ENCODE measurements around the gene EMC8.

The EMC8 gene

DNA sequence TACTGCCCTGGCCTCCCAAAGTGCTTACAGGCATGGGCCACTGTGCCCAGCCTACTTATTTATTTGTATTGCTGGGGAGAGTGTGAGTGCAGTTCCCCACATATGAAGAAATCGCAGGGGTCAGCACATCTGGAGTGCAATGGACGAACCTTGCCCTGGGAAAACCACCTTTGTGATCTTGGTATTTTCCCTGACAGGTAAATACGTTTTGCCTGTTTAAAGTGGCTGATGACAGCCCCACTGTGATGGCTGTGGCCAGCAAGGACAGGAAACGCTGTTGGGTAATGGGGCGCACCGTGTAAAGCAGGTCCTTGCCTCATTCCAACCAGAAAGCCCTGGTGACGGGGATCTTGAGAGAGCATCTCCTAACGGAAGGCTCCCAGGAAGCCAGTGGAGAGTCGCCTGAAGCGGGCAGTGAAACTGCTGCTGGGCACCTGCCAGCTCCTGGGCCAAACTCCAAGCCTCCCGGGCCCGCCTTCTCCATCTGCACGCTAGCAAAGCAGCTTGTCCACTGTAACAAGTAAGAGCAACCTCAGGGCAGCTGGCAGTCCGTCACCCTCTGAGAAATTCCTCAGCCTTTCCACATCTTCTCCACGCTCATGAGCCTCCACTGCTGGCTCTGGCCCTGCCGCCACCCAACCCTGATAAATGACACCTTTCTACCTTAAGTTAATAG is 17.5 kb downstream of the EMC8 start:
- no peak for DNase-seq

DNA sequence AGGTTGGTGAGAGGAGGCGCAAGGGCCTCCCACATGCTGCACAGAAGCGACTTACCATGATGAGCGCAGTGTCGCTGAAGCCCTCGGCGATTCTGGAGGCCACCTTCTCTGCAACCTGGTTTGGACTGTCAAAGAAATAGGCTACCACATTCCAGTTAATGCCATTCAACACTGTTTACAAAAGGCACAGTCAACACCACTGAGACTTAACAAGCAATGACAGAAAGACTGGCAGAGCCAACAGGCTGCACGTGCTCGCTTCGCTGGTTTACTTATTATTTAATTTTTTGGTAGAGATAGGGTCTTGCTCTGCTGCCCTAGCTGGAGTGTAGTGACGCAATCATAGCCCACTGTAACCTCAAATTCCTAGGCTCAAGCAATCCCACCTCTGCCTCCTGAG is 18.2 kb downstream of the EMC8 start:
- DNase-seq, result no peak

DNA sequence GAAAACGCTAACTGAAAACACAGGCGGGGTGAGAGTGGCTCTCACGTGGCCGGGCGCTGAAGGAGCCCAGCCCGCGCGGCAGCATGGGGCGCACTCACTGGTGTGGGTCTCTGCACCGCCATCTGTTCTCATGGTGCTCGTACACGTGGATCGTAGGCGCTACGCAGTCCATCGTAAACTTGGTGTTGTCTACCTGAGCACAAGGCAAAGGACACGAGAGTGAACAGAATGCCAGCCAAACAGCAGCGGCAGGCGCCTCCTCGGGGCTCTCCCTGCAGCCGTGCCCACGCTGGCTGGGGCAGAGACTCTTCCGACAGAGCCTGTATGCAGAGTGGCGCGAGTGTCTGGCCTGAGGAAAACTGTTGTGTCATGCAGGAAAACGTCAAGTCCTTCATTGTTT is 19.1 kb downstream of the EMC8 start:
- no peak for DNase-seq

DNA sequence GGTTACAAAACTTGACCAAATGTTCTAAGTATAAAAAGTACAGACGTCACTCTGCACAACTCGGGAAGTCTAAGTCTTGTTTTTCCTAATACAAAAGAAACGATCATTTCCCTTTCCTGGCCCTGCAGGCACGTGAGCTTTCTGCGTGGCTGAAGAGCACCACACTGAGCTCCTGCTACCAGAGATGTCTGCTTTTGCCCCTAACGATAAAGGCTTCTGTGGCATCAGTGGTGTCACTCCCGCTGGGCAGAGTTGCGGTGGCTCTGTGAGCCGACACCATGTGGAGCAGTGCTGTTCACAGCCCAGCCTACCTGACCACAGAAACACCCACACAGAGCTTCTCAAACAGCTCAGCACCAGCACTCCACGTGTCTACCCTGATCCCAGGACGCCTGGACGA is 20.5 kb downstream of the EMC8 start:
- DNase-seq, result peak; percentile 27

DNA sequence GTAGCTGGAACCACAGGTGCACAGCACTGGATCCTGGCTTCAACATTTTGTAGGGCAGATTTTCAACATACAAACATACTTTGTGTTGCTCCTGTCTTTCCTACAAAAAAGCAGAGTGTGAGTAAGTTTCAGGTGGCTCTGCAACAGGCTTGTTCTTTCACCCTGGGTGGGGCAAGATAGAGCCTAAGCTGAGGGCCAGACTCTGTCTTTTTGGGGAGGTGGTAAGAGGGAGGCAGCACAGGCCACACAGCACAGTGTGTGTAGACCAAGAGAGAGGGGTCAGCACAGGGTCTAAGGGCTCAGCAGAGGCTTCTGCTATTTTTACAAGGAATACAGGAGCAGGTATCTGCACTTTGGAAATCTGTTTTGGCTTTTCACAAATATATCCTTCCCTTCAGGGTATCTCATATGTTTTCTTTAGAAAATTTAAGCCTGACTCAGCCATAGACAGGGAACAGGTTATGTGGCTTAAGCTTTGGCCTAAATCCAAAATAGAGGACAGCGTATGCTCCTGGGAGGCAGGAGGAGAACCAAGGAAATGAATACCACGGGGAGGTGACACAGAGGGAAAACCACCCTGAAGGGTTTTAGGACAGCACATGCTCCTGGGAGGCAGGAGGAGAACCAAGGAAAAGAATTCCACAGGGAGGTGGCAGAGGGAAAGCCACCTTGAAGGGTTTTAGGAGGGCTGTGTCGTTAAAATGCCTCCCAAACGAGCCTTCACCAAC is 21.6 kb downstream of the EMC8 start:
- no peak for DNase-seq

DNA sequence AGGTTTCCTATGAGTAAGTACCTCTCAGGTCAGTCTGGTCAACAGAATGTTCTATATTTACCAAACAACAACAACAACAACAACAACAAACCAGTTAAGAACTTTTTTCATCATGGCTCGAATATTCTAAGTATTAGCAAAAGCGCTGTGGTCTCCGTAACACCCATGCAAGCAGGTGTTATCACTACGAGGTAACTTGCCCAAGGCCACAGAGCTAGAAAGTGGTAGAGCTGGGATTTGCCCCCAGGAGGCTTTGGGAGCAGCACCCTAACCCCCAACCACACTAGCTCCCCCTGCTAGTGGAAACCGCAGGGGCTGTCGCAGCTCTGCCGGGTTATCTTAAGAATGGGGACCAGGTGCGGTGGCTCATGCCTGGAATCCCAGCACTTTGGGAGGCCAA is 24.5 kb downstream of the EMC8 start:
- no peak for DNase-seq

DNA sequence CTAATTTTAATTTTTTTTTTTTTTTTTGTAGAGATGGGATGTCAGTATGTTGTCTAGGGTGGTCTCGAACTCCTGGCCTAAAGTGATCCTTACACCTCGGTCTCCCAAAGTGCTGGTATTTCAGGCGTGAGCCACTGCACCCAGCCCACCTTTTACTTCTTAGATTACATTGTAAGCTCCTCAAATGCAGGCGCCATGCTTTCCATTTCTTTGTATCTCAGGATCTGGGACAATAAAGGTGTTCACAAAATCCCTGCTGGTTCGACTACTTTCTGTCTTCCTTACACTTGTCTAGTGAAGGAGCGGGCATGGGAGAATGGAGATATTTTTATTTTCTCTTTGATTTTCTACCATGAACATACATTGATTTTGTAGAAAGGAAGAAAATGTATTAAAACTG is 25.2 kb downstream of the EMC8 start:
- no peak for DNase-seq

DNA sequence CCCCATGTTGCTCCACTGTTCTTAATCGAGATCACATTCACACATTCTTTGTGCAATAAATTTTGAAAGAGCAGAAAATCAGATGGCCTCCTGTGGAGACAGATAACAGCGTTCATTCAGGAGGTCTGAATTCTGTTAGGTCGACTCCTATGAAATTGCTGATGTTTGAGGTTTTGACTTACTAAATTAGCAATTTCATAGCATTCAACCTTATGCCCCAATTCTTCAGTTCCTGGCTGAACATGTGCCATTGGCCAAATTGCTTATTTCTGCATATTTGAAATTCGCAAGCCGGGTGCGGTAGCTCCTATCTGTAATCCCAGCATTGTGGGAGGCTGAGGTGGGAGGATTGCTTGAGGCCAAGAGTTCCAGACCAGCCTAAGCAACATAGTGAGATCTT is 26.3 kb downstream of the EMC8 start:
- no peak for DNase-seq

DNA sequence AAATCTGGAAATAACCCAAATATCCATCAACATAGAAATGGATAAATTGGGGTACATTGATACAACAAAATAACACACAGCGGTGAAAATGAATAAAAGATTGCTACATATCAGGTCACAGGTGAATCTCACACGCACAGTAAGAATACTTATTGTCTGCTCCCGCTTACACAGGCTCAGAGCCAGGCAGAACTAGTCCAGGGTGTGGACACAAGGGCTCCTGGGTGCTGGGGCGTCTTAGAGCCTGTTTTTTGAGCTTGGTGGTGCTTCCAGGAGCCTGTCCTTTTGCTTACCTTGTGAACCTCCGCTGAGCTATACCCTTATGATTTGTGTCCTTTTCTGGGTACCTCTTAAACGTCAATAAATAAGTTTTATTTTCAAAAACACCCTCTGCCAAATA is 28.6 kb downstream of the EMC8 start:
- DNase-seq, result no peak

DNA sequence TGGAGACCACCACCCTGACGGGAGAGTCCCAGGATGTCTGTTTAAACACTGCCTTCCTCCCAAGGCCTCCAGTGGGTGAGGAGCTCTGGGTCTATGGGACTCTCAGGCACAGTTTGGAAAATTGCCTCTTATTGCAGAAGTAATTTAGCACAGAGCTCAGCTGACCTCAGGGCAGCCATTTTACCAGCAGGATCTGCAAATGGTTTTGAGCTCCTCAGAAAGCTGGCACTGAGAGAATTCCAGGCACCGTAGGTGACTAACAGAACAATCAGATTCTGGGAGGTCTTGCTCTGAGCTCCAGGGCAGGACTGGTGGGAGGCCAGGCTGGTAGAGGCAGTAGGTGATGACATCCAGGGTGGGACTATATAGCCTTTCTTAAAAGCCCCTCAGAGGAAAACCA is 31.1 kb downstream of the EMC8 start:
- no peak for DNase-seq

DNA sequence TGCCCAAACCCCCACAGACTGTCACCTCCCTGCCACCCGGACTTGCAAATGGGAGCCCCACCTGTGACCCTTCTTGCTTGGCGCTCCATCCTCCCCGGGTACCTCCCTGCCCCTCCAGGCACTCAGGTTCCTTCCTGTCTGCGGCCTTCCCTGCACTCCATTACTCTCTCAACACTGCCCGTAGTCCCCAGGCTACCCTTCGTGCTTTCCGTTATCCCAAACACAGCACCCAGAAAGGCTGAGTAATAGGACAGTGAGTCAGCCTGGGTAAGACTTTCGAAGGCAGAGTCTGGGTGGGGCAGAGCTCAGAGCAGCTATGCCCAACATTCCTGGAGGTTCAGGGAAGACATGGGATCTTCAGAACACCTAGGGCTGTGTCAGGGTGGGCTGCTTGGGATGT is 31.8 kb downstream of the EMC8 start:
- no peak for DNase-seq

DNA sequence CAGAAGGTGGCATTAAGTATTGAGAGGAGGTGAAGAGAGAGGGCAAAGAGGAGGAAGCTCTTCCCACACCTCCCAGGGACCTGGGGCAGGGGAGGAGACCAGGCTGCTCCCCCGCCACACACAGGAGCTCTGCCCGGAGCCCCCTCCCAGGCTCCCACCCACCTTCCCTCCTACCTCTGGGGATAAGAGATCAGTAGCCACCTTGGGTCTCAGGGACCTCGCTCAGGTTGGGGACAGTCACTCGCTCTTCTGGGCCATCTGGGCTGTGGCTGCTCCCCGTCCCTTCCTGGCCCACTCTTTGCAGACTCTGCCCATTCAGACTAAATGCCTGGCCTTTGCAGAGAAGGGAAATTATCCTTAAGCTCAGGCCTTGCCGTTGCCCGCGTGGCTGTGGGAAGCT is 33.6 kb downstream of the EMC8 start:
- no peak for DNase-seq

DNA sequence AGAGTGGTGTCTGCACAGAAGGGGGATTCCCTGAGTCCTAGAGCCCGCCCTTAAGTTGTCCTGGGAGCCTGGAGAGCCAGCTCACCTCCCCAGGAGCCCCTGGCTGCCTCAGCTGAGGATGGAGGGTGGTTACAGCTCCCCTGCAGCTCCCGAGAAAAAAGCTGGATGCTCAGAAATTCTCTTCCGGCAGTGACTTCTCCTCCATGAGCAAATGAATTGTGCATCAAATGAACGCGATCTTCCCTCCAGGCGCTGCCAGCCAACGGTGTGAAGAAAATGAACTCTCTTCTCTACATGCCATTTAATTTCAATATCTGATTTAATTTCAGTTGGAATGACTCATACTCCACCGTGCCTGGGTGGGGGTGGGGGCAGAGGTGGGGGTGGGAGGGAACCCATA is 34.1 kb downstream of the EMC8 start:
- DNase-seq, result no peak

DNA sequence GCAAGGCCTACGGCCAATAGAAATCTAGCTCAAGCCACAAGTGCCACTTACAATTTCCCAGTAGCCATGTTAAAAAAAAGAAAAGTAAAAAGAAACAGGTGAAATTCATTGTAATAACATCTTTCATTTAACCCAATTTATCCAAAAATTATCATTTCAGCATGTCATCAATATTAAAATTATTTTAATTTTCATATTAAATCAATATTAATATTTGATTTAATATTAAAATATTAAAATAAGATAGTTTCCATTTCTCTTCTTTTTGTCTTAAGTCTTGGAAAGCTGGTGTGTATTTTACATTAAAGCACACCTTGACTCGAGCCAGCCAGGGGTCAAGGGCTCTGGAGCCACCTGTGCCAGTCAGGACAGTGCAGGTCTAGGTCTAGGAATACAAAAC is 35.7 kb downstream of the EMC8 start:
- no peak for DNase-seq

DNA sequence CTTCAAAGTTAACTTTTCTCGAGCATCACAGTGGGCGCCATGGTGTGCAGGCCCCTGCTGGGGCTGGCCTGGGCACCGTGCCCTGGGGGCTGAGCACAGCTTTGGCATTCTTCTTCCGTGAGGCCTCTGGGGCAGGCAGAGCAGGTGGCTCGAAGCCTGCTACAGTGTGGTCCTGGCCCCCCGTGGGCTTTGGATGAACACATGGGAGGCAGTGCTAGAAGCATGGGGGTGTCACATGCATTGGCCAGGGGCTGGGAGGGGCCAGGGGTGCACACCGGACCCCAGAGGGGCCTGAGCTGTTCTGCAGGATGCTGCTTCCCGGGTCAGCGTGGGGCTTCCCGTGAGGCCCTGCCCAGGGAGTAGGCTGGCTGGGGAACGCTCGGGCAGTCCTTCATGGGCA is 36.4 kb downstream of the EMC8 start:
- no peak for DNase-seq

DNA sequence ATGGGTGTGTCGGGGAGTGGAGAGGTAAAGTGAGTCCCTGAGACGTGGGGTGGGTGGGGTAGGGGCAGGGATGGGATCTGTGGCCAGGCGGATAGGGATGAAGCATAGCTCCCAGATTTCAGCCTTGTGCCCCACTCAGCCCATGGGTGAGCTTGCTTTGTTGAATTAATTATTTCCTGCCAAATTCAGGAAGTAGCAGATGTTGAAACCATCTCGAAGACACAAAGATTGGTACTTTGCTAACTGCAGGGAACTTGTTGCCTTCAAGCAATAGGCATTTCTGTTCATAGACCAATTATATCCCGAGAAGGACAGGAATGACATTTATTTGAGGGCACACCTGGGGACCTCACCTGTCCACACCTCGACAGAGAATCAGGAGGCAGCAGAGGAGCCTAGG is 37.5 kb downstream of the EMC8 start:
- peak; percentile 64 for DNase-seq

DNA sequence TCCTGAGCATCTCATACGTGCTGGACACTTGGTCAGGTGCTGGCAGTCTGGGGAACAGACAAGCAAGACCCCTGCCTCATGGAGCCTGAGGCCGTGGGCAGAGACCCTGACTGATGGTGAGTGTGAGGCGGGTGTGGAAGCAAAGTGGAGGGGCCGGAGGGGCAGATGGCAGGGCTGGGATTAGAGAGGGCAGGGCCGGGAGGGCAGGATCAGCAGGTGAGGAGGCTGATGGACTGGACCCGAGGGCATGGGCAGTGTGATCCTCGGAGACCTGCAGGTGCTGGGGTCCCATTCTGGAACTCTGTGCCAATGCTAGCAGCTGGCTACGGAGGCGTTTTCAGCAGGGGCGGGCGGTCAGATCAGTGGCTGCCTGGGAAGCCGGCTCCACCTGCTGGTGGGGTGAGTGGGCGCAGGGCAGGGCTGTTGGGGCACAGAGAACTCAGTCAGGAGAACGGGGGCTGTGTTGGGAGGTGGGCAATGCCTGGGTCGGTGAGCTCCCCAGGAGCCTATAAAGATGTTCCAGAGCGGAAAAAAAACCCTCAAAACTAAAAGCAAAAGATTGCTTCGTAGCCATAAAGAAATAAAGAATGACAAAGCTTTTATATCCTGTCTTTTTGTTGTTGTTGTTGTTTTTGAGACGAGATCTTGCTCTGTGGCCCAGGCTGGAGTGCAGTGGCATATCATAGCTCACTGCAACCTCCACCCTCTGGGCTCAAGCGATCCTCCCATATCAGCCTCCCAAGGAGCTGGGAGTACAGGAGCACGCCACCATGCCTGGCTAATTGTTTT is 39.5 kb downstream of the EMC8 start:
- peak; percentile 76 for DNase-seq

DNA sequence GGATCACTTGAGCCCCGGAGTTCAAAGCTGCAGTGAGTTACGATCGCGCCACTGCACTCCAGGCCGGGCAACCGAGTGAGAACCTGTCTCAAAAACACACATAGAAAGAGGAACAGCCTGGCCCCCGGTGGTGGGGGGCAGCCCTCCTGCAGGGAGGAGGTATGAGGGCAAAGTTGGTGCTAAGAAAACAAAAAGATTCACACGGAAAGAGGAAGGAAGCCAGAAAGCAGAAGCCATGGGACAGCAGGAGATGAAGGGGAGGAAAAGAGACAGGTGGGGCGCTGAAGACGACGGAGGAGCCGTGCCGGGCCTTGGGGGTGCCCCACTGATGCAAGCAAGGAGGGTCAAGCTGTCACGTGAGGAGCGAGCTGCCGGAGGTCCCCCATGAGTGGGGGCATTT is 40.2 kb downstream of the EMC8 start:
- peak; percentile 85 for DNase-seq

DNA sequence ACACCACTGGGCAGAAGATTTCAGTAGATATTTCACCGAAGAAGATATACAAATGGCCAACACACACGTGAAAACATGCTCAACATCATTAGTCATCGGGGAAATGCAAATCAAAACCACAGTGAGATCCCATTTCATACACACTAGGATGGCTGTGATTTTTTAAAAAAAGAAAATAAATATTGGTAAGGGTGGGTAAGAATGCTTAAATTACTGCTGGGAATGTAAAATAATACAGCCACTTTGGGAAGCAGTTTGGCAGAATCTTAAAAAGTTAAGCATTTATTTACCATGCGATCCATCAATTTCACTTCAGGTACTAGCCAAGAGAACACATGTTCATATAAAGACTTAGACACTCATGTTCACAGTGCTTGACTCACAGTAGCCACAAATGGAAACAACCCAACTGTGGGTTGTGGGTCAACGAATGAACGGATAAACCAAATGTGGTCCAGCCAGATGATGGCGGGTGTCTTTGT is 42.0 kb downstream of the EMC8 start:
- DNase-seq, result no peak

DNA sequence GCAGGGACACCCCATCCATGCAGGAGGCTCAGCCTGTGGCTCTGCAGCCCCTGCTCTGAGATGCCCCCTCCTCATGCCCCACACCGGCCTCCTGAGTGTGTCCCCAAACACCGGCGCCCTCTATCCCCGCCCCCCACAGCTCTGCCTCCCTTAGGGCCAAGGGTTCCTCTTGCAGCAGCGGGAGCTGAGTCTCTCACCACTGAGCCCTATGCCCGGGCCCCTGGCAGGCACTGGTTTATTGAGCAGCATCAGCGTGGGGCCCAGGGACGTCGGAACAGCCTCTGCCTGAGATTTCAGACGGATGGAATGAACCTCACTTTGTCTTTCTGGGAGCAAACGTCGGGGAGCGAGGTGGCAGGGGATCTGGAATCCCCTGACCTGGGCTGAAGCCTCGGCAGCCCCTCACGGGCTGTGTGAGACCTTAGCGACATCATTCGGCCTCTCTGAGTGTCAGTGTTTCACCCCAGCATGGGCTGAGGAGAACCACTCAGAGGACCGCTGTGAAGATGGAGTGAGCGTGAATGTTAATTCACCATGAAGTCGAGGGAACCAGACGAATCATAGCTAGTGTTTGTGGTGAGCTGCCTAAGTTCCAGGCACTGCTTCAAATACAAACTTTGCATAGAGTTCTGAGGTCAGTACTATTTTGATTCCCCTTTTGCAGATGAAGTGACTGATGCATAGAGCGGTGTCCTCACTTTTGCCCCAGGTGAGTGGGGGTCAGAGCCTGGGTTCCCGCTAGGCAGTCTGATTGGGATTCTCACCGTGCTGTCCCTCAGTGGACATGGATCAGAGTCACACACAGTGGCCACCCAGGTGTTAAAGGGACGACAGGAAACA is 43.2 kb downstream of the EMC8 start:
- no peak for DNase-seq

DNA sequence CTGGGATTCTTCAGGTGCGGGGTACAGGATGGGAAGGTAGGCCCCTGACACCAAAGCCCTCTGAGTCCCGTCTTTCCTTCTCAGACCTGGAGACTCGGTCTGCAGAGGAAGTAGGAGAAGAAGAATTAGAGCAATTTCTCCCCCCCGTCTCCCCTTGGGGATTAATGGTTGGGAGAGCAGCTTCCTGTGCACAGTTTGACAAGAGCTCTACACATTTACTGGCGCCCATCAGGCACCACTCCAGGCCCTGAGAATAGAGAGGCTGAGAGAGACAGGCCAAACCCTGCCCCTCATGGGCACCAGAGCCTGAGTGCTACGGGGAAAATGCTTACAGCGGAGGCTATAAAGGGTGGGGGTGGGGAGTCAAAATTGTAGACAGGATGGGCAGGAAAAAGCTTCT is 44.9 kb downstream of the EMC8 start:
- DNase-seq, result no peak

DNA sequence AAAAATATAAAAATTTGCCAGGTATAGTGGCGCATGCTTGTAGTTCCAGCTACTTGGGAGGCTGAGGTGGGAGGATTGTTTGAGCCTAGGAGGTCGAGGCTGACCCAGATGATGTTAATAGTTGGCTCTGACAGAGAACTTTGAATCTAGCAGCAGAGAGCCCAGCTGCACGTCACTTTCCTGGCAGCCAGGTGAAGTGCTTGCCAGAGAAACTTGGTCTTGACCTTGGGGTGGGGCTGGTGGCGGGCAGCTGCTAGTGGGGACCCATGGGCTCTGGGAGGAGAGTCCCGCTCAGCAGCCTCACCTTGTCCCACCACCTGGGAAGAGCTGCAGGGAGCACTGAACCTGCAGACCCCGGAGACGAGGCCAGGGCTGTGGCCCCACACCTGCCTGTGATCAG is 45.4 kb downstream of the EMC8 start:
- DNase-seq, result no peak

DNA sequence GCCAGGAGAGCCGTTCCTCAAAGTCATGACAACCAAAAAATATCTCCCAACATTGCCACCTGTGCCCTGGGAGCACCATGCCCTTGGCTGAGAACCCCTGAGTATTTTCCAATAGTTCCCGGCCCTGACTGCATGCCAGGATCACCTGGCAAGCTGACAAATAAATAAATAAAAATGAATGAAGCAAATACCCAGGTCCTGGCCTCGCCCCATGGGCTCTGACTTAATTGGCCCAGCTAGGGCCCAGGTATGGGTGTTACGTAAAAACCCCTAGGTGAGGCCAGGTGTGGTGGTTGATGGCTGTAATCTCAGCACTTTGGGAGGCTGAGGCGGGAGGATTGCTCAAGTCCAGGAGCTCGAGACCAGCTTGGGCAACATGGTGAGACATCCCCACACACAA is 45.8 kb downstream of the EMC8 start:
- DNase-seq, result no peak

Data from hematopoietic multipotent progenitor cell treated with erythropoietin and hydrocortisone succinate and interleukin-3 and kit ligand, for 4 days (in vitro differentiated cells).